ENCODE data around the gene PPP2CA. TPM values are rescaled to one million over a fixed set of nuclear protein-coding genes. Genes with fewer than 3 reads are reported as not detected.
A peak's percentile ranks its signal among the peaks of the same experiment; 100 is the strongest.
"Not testable (repeated sequence)": the region's sequence is repeated elsewhere in the genome, so short reads cannot be mapped to it uniquely, and the experiment has no call there.

Gene PPP2CA
- total RNA-seq, 1 experiment from 2014 or later = 184 TPM

DNA sequence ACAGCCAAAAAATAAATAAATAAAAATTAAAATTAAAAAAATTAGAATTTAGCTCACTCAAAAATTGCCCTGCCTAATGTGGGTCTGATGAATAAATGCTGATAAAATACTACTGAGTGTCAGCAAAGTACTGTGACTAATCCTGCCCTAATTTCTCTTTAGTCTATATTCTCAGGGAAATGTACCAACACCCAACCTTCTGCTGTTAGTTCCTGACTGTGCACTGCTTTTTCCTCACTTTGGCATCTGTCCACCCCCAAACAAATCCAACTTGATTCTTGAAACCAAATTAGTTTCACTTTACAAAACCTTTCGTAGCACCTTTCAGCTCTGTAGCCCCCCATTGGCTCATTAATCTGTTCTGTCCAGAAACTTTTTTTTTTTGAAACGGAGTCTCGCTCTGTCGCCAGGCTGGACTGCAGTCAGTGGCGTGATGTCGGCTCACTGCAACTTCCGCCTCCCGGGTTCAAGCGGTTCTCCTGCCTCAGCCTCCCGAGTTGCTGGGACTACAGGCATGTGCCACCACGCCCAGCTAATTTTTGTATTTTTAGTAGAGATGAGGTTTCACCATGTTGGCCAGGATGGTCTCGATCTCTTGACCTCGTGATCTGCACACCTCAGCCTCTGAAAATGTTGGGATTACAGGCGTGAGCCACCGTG is 73.6 kb downstream of the PPP2CA start:
- H3K36me3 ChIP-seq (replicated peaks; ENCODE audit: control insufficient read depth, insufficient read depth, low read length) = peaks cover 23% of the 10 kb centered on the region
- H3K4me3 ChIP-seq (ENCODE audit: insufficient read depth, low read depth, low read length); DNase-seq; H3K27me3 ChIP-seq (ENCODE audit: control insufficient read depth, insufficient read depth, low read length): not testable (repeated sequence)

- DNase-seq = no peak
- Histone ChIP-seq H3K36me3 (replicated peaks; ENCODE audit: control insufficient read depth, insufficient read depth, low read length) (peaks cover 25% of the 10 kb centered on the region), H3K4me3 (ENCODE audit: insufficient read depth, low read depth, low read length) (no peak overlapping the region), H3K27me3 (ENCODE audit: control insufficient read depth, insufficient read depth, low read length) (no peaks in the 10 kb centered on the region)
Measured at GRCh38 chr5:134151723-134152122, 74.2 kb downstream of the PPP2CA start.

DNA sequence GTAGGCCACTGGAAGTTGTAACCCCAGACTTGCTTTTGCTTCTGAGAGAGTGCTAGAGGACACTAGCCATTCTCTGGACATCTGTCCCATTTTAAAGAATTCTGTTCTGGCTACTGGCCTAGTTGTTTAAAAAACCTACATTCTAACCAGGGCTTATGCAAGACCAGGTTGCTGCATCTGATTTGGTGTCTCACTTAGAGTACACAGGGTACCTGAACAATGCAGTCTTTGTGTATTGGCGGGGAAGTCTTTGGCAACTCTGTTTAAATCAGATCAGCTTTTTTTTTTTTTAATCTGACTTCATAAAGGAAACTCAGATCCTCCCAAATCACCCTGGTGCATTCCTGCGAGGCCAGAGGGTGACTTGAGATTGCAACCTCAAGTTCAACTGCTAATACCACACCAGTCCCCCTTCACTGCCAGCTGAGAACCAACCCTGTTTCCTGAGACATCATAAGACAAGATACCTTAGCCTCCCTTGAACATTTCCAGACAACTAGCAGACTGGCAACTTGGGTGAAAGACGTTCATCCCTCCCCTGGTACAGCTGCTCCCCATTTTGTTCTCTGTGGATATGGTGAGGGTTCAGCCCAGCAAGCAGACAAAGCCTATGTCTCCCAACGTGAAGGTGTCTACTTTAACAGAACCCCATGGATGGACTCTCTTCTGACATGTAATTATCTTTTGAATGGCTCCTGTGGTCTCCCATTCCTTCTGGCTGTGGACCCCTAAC is 76.1 kb downstream of the PPP2CA start:
- no peak for DNase-seq
- H3K27me3 ChIP-seq (ENCODE audit: control insufficient read depth, insufficient read depth, low read length) = no peaks in the 10 kb centered on the region
- H3K36me3 ChIP-seq (replicated peaks; ENCODE audit: control insufficient read depth, insufficient read depth, low read length) = peaks cover 27% of the 10 kb centered on the region
- no peak overlapping the region for H3K4me3 ChIP-seq (ENCODE audit: insufficient read depth, low read depth, low read length)

GRCh38 chr5:134148986-134149539 is 76.8 kb downstream of the PPP2CA start:
- Histone ChIP-seq H3K27me3 (ENCODE audit: control insufficient read depth, insufficient read depth, low read length) (no peaks in the 10 kb centered on the region), H3K4me3 (ENCODE audit: insufficient read depth, low read depth, low read length) (no peak overlapping the region), H3K36me3 (replicated peaks; ENCODE audit: control insufficient read depth, insufficient read depth, low read length) (peaks cover 27% of the 10 kb centered on the region)
- no peak for DNase-seq

GRCh38 chr5:134148316-134148715 is 77.6 kb downstream of the PPP2CA start:
- H3K36me3 ChIP-seq (replicated peaks; ENCODE audit: control insufficient read depth, insufficient read depth, low read length) = peaks cover 33% of the 10 kb centered on the region
- DNase-seq = no peak

DNA sequence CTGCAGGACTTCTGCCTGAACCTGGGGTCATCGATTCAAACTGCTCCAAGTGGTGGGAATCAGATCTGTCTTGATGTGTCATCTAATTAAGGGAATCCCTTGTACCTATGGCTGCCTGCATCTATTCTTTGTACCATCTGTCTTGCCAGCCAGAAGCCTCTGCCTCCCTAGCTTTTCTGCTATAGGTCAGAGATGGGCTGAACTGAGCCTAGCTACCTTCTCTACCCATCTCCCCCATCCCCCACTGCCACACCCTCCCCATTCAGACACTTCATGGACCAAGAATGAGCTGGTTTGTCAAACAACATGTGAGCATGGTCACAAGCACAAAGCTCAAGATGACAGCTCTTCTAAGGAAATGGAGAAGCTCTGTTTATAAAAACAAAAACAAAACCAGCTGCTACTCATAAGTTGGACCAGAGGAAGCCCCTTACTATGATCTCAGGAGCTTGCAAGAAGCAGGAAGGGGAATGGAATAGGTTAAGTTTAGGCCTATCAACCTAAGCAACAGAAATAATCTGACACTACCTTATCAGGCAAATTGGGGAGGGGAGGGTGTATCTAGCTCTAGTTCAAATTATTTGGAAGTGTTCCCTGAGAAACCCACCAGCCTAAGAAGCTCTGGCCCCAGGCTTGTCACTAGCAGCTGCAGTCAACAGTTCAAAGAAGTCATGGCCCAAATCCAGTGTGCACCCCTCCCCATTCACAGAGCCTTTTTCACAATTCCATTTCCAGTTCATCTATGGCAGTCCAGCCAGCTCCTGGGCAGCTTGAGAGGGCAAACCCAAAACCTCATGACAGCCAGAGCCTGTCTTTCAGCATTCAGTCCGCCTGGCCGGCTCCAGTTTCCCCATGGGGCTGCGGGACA is 79.0 kb downstream of the PPP2CA start:
- Histone ChIP-seq H3K4me3 (ENCODE audit: insufficient read depth, low read depth, low read length) (no peak overlapping the region), H3K36me3 (replicated peaks; ENCODE audit: control insufficient read depth, insufficient read depth, low read length) (peaks cover 36% of the 10 kb centered on the region), H3K27me3 (ENCODE audit: control insufficient read depth, insufficient read depth, low read length) (no peaks in the 10 kb centered on the region)
- DNase-seq = no peak

More at GRCh38 chr5:134148316-134148715, 77.6 kb downstream of the PPP2CA start:
- Histone ChIP-seq H3K4me3 (ENCODE audit: insufficient read depth, low read depth, low read length) (no peak overlapping the region), H3K27me3 (ENCODE audit: control insufficient read depth, insufficient read depth, low read length) (no peaks in the 10 kb centered on the region)

- Histone ChIP-seq H3K4me3 (ENCODE audit: insufficient read depth, low read depth, low read length) (no peak overlapping the region), H3K36me3 (replicated peaks; ENCODE audit: control insufficient read depth, insufficient read depth, low read length) (peaks cover 32% of the 10 kb centered on the region), H3K27me3 (ENCODE audit: control insufficient read depth, insufficient read depth, low read length) (no peaks in the 10 kb centered on the region)
- DNase-seq = peak; percentile 88
Measured at GRCh38 chr5:134145779-134146581, 79.9 kb downstream of the PPP2CA start.

DNA sequence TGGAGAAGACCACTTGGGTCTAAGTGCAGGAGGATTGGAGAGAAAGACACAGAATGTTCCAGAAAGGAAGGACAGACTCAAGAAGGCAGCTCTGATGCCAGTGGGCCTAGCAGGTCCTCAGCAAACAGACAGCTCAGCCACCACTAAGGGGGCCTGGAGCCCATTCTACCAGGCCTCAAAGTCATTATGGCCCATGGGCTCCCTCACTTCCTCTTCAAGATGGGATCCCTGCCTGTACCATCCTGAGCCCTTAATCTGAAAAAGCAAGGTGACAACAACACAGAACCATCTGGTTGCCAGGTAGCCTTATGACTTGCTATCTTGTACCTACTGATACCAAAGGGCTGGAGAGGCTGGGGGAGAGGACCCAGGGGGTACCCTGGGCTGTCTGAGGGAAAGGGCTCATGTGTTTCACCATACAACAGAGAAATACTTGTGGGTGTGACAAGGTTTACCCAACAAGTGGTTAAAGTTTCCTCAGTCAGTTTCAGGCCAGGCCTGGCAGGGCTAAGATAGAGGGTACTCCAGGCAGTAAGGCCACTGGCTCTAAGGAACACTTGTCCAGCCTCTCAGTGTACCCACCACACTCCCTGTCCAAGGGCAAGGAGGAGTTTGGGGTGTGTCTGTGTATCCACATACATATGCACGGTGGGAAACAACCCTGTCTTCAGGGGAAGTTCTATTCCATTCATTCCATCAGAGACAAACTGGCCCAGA is 80.7 kb downstream of the PPP2CA start:
- H3K4me3 ChIP-seq (ENCODE audit: insufficient read depth, low read depth, low read length) = no peak overlapping the region
- peaks cover 30% of the 10 kb centered on the region for H3K36me3 ChIP-seq (replicated peaks; ENCODE audit: control insufficient read depth, insufficient read depth, low read length)
- no peak for DNase-seq

More for the DNA sequence above, 80.7 kb downstream of the PPP2CA start:
- no peaks in the 10 kb centered on the region for H3K27me3 ChIP-seq (ENCODE audit: control insufficient read depth, insufficient read depth, low read length)

Other genes with a start within 250 kb of the PPP2CA start
- 368 and 419 TPM in 2 replicates for gene VDAC1, start 221.1 kb downstream of the PPP2CA start, total RNA-seq (2014; rRNA removed; shearing (Covaris generic))
- gene TCF7, start 111.4 kb downstream of the PPP2CA start, total RNA-seq (2014; rRNA removed; shearing (Covaris generic)) = 2.4 and 3.7 TPM in 2 replicates
- 287 and 332 TPM in 2 replicates for gene SKP1, start 49.1 kb downstream of the PPP2CA start, total RNA-seq (2014; rRNA removed; shearing (Covaris generic))
- 3.7 and 3.9 TPM in 2 replicates for gene CDKL3, start 141.1 kb upstream of the PPP2CA start, total RNA-seq (2014; rRNA removed; shearing (Covaris generic))
- gene UBE2B, start 145.5 kb upstream of the PPP2CA start, total RNA-seq (2014; rRNA removed; shearing (Covaris generic)) = 17.3 and 18.9 TPM in 2 replicates
- 109 and 123 TPM in 2 replicates for gene CDKN2AIPNL, start 185.8 kb upstream of the PPP2CA start, total RNA-seq (2014; rRNA removed; shearing (Covaris generic))

Measured in H7 (cell line).